Activated CD4-positive, alpha-beta T cell treated with anti-CD3 and anti-CD28 coated beads for 1 hour (primary cell): Measurements from ENCODE around the gene EPS15.
"Not testable (repeated sequence)": the region's sequence is repeated elsewhere in the genome, so short reads cannot be mapped to it uniquely, and the experiment has no call there.

Experiments used
- DNase-seq: peaks from one replicate; pipeline ENCODE4 v3.0.0-alpha.2; 2020

Gene EPS15

GRCh38 chr1:51542158-51542953 is 23.3 kb upstream of the EPS15 start:
- DNase-seq: no peak

GRCh38 chr1:51541313-51542050 is 22.4 kb upstream of the EPS15 start:
- no peak for DNase-seq

- no peak for DNase-seq
Measured at GRCh38 chr1:51537568-51537967, 18.5 kb upstream of the EPS15 start.

GRCh38 chr1:51535006-51535592 is 16.0 kb upstream of the EPS15 start:
- DNase-seq: peak; percentile 13

GRCh38 chr1:51534447-51534846 is 15.4 kb upstream of the EPS15 start:
- no peak for DNase-seq

- DNase-seq: no peak
Measured at GRCh38 chr1:51532853-51533252, 13.8 kb upstream of the EPS15 start.

- DNase-seq: not testable (repeated sequence)
Measured at GRCh38 chr1:51530447-51530846, 11.4 kb upstream of the EPS15 start.

- DNase-seq: no peak
Measured at GRCh38 chr1:51527144-51527543, 8.1 kb upstream of the EPS15 start.

- DNase-seq: no peak
Measured at GRCh38 chr1:51526248-51526647, 7.2 kb upstream of the EPS15 start.

GRCh38 chr1:51525295-51525694 is 6.2 kb upstream of the EPS15 start:
- DNase-seq: no peak

GRCh38 chr1:51524817-51525216 is 5.8 kb upstream of the EPS15 start:
- DNase-seq: no peak

GRCh38 chr1:51523931-51524330 is 4.9 kb upstream of the EPS15 start:
- no peak for DNase-seq

- no peak for DNase-seq
Measured at GRCh38 chr1:51520700-51521248, 1.7 kb upstream of the EPS15 start.

- no peak for DNase-seq
Measured at GRCh38 chr1:51519865-51520699, 1.0 kb upstream of the EPS15 start.

GRCh38 chr1:51518586-51519047 is 449 bp downstream of the EPS15 start:
- DNase-seq: peak; percentile 18

- peak; percentile 9 for DNase-seq
Measured at GRCh38 chr1:51518033-51518585, 957 bp downstream of the EPS15 start.

GRCh38 chr1:51517361-51518032 is 1.6 kb downstream of the EPS15 start:
- DNase-seq: no peak

GRCh38 chr1:51516649-51517158 is 2.4 kb downstream of the EPS15 start:
- DNase-seq: no peak

- DNase-seq: no peak
Measured at GRCh38 chr1:51515982-51516648, 3.0 kb downstream of the EPS15 start.

GRCh38 chr1:51515312-51515960 is 3.6 kb downstream of the EPS15 start:
- DNase-seq: no peak
